ENCODE measurements around the gene MYH14. TPM values are rescaled to one million over a fixed set of nuclear protein-coding genes. Genes with fewer than 3 reads are reported as not detected.

MYH14 gene
- total RNA-seq, 1 experiment from 2014 or later: not detected

- DNase-seq (ENCODE audit: unreplicated experiment): no peak
- Mint-ChIP-seq H3K4me3 (ENCODE audit: unreplicated experiment) (no peak overlapping the region), H3K27ac (ENCODE audit: low read depth, unreplicated experiment) (no peak overlapping the region), H3K27me3 (ENCODE audit: insufficient read depth, unreplicated experiment) (peaks cover 54% of the 10 kb centered on the region), H3K36me3 (ENCODE audit: insufficient read depth, unreplicated experiment) (no peaks in the 10 kb centered on the region), H3K4me1 (ENCODE audit: insufficient read depth, unreplicated experiment) (no peaks in the 10 kb centered on the region), H3K9me3 (ENCODE audit: unreplicated experiment) (peaks cover 32% of the 10 kb centered on the region)
- intact Hi-C loops (cut with micrococcal nuclease): no loop called here
- no TSS peak for BruUV-seq (replicated peaks)
- ChIA-PET CTCF (no interaction called here), POLR2A (no interaction called here)
- TF ChIP-seq, protein P1, sequence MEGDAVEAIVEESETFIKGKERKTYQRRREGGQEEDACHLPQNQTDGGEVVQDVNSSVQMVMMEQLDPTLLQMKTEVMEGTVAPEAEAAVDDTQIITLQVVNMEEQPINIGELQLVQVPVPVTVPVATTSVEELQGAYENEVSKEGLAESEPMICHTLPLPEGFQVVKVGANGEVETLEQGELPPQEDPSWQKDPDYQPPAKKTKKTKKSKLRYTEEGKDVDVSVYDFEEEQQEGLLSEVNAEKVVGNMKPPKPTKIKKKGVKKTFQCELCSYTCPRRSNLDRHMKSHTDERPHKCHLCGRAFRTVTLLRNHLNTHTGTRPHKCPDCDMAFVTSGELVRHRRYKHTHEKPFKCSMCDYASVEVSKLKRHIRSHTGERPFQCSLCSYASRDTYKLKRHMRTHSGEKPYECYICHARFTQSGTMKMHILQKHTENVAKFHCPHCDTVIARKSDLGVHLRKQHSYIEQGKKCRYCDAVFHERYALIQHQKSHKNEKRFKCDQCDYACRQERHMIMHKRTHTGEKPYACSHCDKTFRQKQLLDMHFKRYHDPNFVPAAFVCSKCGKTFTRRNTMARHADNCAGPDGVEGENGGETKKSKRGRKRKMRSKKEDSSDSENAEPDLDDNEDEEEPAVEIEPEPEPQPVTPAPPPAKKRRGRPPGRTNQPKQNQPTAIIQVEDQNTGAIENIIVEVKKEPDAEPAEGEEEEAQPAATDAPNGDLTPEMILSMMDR (IDR thresholded peaks at IDR 0.05; ENCODE audit: unreplicated experiment): no peak
Observed at GRCh38 chr19:50330365-50331078, 127.1 kb downstream of the MYH14 start.

DNA sequence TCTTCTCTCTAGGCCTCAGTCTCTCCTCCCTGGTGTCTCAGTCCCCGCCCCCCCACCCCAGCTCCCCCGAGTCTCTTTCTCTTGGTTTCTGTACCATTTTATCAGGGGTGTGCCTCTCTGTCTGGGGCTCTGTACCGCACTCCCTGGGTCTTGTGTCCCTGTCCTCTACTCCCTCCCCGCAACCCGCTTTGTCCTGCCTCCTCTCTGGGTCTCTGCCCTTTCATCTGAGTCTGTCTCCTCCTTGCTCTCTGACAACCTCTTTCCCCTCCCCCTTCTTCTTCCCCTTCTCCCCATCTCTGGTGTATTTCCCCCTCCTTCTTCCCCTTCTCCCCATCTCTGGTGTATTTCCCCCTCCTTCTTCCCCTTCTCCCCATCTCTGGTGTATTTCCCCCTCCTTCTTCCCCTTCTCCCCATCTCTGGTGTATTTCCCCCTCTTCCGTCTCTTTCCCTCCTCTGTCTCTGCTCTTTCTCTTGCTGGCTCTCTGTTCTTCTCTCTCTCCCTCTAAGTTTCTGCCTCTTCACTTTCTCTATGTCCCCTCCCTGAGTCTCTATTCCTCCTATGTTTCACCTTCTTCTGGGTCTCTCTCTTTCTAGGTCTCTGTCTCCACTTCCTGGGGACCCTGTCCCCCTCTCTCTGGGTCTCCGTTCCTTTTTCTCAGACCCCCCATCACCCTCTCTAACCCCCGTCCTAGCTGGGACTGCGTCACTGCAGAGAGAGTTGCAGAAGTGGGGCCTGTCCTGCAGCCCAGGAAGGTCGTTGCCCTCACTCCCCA lies 128.0 kb downstream of the MYH14 start:
- Mint-ChIP-seq H3K27me3 (ENCODE audit: insufficient read depth, unreplicated experiment) (peaks cover 54% of the 10 kb centered on the region), H3K36me3 (ENCODE audit: insufficient read depth, unreplicated experiment) (no peaks in the 10 kb centered on the region), H3K27ac (ENCODE audit: low read depth, unreplicated experiment) (no peak overlapping the region), H3K4me1 (ENCODE audit: insufficient read depth, unreplicated experiment) (no peaks in the 10 kb centered on the region), H3K9me3 (ENCODE audit: unreplicated experiment) (peaks cover 35% of the 10 kb centered on the region), H3K4me3 (ENCODE audit: unreplicated experiment) (no peak overlapping the region)
- DNase-seq (ENCODE audit: unreplicated experiment): no peak
- TF ChIP-seq, protein P1 (IDR thresholded peaks at IDR 0.05; ENCODE audit: unreplicated experiment): no peak
- intact Hi-C loops (cut with micrococcal nuclease): no loop called here
- BruUV-seq (replicated peaks): no TSS peak
- CTCF ChIA-PET: interaction anchor here (0.6 kb wide), 1 partner anchor 12 kb away, joined by 3 read pairs; no protein-coding TSS in a partner anchor
- POLR2A ChIA-PET: no interaction called here

GRCh38 chr19:50331994-50332243 lies 128.5 kb downstream of the MYH14 start:
- Mint-ChIP-seq H3K27me3 (ENCODE audit: insufficient read depth, unreplicated experiment) (peaks cover 49% of the 10 kb centered on the region), H3K4me1 (ENCODE audit: insufficient read depth, unreplicated experiment) (no peaks in the 10 kb centered on the region), H3K9me3 (ENCODE audit: unreplicated experiment) (peaks cover 34% of the 10 kb centered on the region), H3K36me3 (ENCODE audit: insufficient read depth, unreplicated experiment) (no peaks in the 10 kb centered on the region), H3K27ac (ENCODE audit: low read depth, unreplicated experiment) (no peak overlapping the region), H3K4me3 (ENCODE audit: unreplicated experiment) (no peak overlapping the region)
- BruUV-seq (replicated peaks): no TSS peak
- ChIA-PET POLR2A (no interaction called here), CTCF (interaction anchor here (0.6 kb wide), 1 partner anchor 11 kb away, joined by 3 read pairs; no protein-coding TSS in a partner anchor)
- no peak for DNase-seq (ENCODE audit: unreplicated experiment)
- intact Hi-C loops (cut with micrococcal nuclease): no loop called here
- TF ChIP-seq, protein P1 (IDR thresholded peaks at IDR 0.05; ENCODE audit: unreplicated experiment): no peak

- H3K36me3 Mint-ChIP-seq (ENCODE audit: insufficient read depth, unreplicated experiment): no peaks in the 10 kb centered on the region
- DNase-seq (ENCODE audit: unreplicated experiment): no peak
- H3K4me3 Mint-ChIP-seq (ENCODE audit: unreplicated experiment): no peak overlapping the region
- CTCF ChIA-PET: interaction anchor here (0.6 kb wide), 1 partner anchor 11 kb away, joined by 3 read pairs; no protein-coding TSS in a partner anchor
- H3K9me3 Mint-ChIP-seq (ENCODE audit: unreplicated experiment): peaks cover 29% of the 10 kb centered on the region
- no TSS peak for BruUV-seq (replicated peaks)
- POLR2A ChIA-PET: no interaction called here
- peaks cover 44% of the 10 kb centered on the region for H3K27me3 Mint-ChIP-seq (ENCODE audit: insufficient read depth, unreplicated experiment)
- TF ChIP-seq, protein P1 (IDR thresholded peaks at IDR 0.05; ENCODE audit: unreplicated experiment): no peak
- intact Hi-C loops (cut with micrococcal nuclease): no loop called here
- no peaks in the 10 kb centered on the region for H3K4me1 Mint-ChIP-seq (ENCODE audit: insufficient read depth, unreplicated experiment)
- H3K27ac Mint-ChIP-seq (ENCODE audit: low read depth, unreplicated experiment): no peak overlapping the region
Observed at GRCh38 chr19:50332244-50333038, 129.0 kb downstream of the MYH14 start.
